ENCODE results near the gene PCGF3. TPM values are rescaled to one million over a fixed set of nuclear protein-coding genes. Genes with fewer than 3 reads are reported as not detected.
"Not testable (repeated sequence)": the region's sequence is repeated elsewhere in the genome, so short reads cannot be mapped to it uniquely, and the experiment has no call there.

Gene PCGF3
- total RNA-seq, 1 donor from 2014 or later = 34.7 TPM

DNA sequence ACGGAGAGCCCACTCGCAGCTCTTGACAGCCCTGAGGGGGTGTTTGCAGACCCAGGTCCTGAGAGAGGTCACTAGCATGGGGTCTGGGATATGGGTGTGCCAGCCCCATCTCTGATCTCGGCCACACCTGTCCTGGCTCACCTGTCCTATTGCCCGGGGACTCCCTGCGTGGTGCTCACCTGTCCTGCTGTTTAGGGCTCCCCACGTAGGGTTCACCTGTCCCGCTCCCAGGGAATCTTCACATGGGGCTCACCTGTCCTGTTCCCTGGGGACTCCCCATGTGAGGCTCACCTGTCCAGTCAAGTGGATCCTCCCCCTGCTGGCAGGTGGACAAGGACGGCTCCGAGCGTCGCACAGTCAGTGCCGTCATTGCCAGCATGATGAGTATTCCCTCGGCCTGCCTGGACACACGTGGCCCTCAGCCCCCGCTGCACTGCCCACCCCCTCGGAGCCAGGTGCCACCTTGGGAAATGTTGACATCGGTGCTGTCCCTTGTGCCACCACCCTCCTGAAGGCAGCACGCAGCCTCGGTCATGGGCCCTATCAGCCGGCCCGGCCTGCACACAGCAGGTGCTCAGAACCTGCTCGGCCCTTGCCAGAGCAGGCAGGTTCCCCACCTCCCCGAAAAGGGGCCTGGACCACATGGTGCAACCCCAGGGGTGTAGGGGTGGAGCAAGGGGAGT, 23.0 kb upstream of the PCGF3 start:
- no peak for DNase-seq (ENCODE audit: low spot score)

DNA sequence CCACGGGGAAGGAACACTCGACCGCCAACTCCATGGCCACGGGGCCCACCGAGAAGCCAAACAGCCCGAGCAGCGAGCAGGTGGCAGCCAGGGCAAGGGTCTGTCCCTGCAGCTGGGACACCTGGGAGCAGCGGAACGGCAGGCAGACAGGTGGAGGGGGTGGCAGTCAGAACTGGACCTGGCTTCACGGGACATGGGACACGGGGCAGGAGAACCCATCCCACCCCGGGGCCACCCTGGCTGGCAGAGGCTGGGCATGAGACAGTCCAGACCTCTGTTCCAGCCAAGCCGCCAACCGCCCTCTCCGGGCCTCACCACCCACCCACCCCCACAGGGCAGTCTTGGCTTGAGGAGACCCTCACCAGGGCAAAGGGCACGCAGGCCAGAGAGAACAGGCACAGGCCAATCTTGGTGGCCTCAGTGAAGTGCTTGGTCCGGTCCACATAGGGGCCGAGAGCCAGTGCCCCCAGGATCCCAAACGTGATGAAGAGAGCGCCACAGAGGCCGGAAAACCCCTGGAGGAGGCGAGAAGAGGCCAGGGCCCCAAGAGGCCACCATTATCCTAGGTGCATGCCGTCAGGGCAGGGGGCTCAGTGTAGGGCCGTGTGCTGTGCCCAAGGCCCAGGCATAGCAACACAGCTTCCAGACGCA, 22.3 kb upstream of the PCGF3 start:
- no peak for DNase-seq (ENCODE audit: low spot score)

DNA sequence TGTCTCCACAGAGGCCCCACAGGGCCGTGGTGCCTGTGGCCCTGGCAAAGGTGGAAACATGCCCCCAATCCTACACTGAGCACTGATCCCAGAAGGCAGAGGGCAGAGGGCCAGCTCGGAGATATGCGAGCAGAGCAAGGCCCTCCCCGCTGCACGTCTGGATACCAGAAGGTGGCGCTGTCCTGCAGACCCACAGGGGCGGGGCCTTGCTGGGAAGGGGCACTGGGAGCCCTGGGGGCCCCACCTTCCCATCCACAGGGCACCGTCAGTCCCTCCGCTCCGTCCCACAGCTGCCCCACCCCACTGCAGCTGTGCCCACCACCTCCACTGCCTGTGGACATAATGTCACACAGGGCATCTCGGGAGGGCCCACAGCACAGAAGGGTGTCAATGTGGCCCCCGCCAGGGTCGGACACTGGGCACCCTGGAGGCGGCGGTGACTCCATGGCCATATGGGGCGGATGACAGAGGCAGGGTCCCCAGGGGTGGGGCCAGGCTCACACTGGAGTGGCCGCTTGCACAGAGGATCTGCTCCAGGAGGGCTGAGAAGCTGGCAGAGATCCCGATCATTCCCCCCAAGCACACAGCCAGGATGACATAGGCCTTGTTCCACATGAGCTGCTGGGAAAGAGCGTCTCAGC, 21.5 kb upstream of the PCGF3 start:
- no peak for DNase-seq (ENCODE audit: low spot score)

DNA sequence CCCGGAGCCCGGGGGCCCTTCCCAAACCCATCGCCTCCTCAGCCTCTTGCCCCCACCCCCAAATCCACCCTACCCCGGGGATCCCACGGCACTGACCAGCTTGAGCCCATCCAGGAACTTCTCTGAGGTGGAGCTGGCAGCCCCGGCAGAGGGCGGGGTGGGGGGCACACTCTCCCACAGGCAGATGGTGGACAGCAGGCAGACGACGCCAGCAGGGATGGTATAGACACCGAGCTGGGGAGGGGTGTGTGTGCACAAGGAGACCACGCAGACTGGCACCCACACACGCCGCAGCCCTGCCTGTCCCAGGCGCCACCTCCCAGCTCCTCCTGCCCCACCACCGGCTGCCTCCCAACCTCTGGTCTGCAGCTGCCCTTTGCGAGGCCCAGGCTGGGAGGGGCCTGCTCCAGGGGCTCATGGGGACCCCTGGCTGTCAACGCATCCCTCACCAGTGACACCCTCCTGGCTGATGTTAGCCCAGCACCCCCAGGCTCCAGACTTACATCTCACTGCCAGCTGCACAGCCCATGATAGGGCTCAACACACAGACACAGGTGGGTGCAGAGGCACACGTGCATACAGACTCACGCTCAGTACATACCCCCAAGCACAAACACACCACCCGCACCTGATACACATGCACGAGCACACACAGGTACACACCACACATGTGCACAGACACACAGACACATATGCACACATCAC, 20.9 kb upstream of the PCGF3 start:
- DNase-seq (ENCODE audit: low spot score) = no peak

- DNase-seq (ENCODE audit: low spot score) = no peak
Observed at GRCh38 chr4:685679-686412, 19.8 kb upstream of the PCGF3 start.

DNA sequence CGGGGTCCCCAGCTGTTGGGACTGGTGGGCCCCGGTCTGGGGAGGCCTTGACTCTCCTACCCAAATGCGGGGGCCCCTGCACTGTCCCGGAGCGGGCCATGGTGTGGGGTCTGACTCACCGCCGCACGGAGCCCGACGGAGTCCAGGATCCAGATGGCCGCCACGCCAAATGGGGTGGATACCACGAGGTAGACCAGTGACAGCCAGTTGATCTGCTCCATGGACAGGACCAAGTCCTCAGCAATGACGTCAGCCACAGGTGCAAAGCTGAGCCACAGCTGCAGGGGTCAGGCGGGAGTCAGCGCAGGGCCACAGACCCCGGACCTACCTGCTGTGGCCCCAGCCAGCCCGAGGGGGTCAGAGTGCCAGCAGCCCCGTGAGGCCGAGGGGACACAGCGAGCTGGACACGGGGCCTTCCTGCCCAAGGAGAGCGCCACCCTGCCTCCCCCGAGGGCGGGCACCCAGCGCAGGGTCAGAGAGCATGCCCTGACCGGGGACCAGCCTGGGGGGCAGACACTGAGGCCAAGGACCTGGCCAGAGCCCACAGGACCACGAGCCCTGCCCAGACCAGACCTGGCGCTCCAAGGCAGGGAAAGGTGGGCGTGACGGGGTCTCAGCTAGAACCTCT, 19.1 kb upstream of the PCGF3 start:
- no peak for DNase-seq (ENCODE audit: low spot score)

DNA sequence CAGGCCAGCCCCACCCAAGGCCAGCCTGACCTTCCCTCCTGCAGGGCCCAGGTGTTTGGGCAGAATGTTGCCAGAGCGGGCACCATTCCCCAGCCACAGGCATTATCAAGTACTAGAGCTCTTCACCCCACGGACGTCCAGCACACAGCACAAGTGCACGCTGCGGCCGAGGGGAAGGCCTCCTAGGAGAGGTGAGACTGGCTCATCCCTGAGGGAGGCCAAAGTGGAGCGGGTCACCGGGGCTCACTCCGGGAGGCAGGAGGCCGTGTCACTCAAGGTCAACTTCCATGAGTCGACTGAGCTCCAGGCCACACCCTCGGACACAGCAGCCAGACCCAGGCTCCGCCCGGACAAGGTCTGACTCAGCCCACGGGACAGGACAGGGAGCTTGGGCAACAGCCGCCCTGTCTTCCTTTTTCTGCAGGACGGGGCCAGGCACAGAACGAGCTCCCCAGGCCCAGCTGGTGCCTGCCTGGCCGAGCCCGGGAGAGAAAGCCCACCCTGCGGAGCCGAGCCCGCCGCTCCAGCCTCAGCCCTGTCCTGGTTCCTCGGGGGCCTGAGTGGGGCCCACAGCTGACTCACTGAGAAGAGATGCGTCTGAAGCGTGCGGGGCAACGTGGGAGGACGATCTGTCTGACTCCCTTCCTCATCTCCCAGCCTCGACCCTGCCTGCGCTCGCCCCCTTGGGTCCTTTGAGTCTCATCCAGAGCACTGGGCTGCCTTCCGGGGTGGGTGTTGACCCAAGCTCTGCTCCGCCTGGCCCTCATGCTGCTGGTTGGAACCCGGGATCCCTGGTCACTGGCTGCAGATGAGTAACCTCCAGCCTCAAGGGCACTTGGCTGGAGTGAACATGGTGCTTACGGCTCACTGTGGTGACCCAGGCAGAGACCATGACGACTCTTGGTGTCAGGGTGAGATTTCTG, 18.3 kb upstream of the PCGF3 start:
- DNase-seq (ENCODE audit: low spot score) = peak; percentile 95

GRCh38 chr4:687971-688853, 17.4 kb upstream of the PCGF3 start:
- DNase-seq (ENCODE audit: low spot score) = no peak

DNA sequence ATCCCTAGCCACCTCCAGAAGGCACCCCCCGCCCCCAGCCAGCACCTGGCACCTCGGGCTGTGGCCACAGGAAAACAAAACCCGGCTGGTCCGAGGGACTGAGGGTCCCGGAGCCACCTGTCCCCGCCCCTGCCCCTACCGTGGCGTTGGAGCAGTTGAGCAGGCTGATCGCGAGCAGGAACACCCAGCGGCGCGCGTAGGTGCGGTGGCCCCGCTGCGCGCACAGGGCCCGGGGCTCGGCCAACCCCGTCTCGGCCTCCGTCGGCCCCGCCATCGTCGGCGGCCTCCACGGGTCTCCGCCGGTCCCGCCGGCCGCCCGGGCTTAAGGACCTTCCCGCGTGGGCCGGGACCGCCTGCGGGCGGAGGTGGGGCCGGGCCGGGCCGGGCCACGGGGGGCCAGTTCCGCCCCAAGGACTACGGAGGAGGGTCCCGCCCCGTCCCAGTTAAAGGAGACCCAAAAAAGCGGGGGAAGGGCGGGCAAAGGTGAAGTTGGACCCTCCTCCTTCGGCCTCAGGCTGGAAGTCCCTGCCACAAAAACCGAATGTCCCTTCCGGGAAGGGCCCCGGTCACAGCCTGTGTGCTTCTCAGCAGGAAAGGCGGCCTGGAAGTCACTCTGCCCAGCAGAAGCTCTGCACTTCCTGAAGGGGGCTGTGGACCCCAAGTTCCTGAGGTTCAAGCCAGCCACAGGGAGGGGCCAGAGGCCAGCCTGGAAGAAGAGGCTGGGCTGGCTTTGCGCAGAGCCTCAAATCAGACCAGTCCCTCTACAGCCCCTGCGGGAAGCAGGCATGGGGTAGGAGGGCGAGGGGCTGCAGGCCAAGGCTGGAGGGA, 16.6 kb upstream of the PCGF3 start, which contains the start of gene SLC49A3:
TSS of gene SLC49A3 (minus strand) at position 298 of the 828 bp plus-strand sequence. CDS start at position 274, 24 bp downstream.
- DNase-seq (ENCODE audit: low spot score) = no peak

GRCh38 chr4:689723-690122, 15.9 kb upstream of the PCGF3 start:
- no peak for DNase-seq (ENCODE audit: low spot score)

- no peak for DNase-seq (ENCODE audit: low spot score)
Observed at GRCh38 chr4:692771-693554, 12.7 kb upstream of the PCGF3 start.

DNA sequence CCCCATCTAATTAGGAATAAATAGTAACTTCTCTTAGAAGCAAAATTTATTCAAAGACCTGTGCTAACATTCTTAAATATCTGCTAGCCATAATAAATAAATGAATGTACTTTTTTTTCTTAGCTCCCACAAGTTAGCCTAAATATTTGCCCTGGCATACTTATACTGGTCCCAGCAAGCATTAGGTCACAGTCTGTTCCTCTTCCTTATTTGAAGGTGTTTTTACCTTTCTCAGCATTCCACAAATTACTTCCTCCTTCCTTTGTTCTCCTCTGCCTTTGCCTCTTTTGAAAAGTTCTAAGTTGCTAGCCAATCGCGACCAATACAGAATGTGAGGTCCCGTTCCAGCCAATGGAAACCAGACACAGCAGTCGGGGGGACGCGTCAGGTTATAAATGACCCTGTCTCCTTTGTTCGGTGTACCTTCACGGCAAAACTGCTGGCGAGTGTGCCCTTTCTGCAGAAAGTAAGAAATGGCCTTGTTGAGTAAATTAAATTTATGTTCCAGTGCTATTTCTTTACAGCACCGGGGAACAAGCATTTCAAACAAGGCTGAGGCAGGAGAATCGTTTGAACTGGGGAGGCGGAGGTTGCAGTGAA, 11.2 kb upstream of the PCGF3 start:
- DNase-seq (ENCODE audit: low spot score) = not testable (repeated sequence)

DNA sequence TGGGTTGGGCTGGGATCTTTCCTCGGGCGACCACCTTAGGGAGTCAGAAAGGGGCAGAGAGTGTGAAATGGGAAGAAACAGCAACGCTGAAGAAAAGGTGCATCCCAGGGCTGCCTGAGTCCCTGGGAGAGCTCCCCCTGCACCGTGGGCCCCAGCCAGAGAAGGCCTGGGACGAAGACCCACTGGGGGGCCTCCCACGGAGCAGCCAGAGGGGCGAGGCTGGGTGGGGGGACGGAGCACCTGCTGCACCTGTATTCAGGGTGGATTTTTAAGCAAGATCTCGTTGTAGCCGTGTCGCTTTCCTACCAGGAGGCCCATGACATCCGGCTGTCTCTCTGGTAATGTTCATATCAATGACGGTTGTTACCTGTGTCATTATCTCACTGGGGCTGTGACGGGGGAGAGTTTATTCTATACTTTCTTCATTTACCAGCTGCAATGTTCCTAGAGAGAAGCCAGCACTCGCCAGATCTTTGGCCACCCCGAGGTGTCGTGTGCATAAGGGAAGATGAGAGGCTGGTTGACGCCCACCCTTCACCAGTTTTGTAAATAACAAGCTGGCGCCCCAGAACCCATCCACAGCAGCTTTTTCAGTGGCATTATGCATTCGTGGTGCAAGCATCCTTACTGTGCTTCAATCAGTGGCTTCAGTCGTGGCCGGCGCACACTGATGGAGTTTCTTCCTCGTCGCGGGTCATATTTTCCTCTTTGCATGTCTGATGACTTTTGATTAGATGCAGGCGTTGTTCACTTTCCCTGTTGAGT, 5.6 kb upstream of the PCGF3 start:
- no peak for DNase-seq (ENCODE audit: low spot score)

DNA sequence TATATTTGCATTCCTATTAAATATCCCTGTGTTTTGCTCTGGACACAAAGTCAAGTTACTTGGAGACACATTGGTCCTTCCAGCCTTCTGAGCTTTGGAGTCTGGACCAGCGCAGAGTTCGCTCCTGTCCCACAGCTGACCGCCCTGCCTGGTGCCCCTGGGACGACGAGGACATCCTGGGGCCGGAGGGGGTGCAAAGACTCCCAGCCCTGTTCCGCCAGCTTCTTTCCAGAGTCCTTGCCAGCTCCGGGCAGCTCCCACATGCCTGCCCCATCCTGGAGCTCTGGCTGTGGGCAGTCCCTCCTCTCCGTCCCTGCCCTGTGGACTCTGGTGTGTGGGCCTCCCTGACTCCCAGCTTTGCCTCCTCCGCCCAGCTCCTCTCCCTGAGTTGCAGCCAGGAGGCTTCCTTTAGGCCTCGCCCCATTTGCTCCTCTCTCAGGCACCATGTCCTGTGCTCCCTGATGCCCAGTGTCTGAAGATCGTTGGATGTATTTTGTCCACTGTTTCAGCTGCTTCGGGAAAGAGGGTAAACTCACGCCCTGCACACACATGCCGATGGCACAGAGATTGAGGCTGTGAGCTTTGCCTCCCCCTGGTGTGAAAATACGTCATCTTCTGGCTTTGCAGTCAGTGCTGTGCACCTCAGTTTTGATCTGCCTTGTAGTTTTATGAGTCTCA, 4.9 kb upstream of the PCGF3 start:
- DNase-seq (ENCODE audit: low spot score) = no peak

- DNase-seq (ENCODE audit: low spot score) = no peak
Observed at GRCh38 chr4:702618-703048, 3.0 kb upstream of the PCGF3 start.
